HG02852 (cell line): ENCODE results near the gene MAGEA2B.
"Not testable (repeated sequence)": the region's sequence is repeated elsewhere in the genome, so short reads cannot be mapped to it uniquely, and the experiment has no call there.

Experiments
- ATAC-seq: cut with Tn5 transposase; IDR thresholded peaks from one replicate; pipeline ENCODE4 v1.9.1; 2021; ENCODE audit warnings: mild to moderate bottlenecking, moderate library complexity; ENCODE audit not compliant: unreplicated experiment

Gene MAGEA2B

GRCh38 chrX:152754871-152755270 lies 40.4 kb downstream of the MAGEA2B start:
- not testable (repeated sequence) for ATAC-seq

- not testable (repeated sequence) for ATAC-seq
Observed at GRCh38 chrX:152758918-152759317, 44.5 kb downstream of the MAGEA2B start, which contains the start of gene CSAG3. CSAG3 (plus strand) TSS chrX:152759218.

- ATAC-seq, result not testable (repeated sequence)
Observed at GRCh38 chrX:152759544-152759943, 45.1 kb downstream of the MAGEA2B start.

- ATAC-seq, result not testable (repeated sequence)
Observed at GRCh38 chrX:152761582-152761981, 47.2 kb downstream of the MAGEA2B start.

- not testable (repeated sequence) for ATAC-seq
Observed at GRCh38 chrX:152766562-152766961, 52.1 kb downstream of the MAGEA2B start.
